T47D (cell line): Measurements from ENCODE around the gene ST3GAL6.

Experiments
- DNase-seq, 2 experiments: peaks; one replicate each; pipeline versions ENCODE4 v3.0.0 to v3.0.0-alpha.2; 2011 to 2012; ENCODE audit warnings: low read depth in 1 of 2, low spot score in 1 of 2
- JUND ChIP-seq: IDR thresholded peaks from 2 replicates; pipeline ENCODE4 v1.6.1; 2012; ENCODE audit warnings: low read depth
- in situ Hi-C: cut with HindIII; loops from 2 replicates; pipeline ENCODE4 v1.10.0; 2016; ENCODE audit warnings: low sequenced_read_pairs, low pct_unique_long_range_greater_than_20kb

ST3GAL6 gene

DNA sequence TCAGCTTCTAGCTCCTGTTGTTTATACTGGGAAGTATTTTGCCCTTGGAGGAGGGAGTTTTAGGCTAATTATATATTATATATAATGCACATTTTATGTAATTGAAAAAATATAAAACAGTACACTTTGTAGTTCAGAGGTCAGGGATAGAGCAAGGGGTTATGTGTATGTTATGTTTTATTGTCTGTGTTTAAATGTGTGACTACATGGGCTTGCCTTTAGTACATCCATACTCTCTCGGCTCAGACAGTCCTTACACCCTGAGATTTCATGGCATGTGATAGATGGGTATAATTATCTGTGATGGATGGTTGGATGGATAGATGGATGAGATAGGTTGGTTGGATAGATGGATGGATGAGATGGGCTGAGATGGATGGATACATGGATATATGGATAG is 17.4 kb upstream of the ST3GAL6 start:
- no peak for TF ChIP-seq JUND
- in situ Hi-C loops: no loop called here
- no peak for DNase-seq

DNA sequence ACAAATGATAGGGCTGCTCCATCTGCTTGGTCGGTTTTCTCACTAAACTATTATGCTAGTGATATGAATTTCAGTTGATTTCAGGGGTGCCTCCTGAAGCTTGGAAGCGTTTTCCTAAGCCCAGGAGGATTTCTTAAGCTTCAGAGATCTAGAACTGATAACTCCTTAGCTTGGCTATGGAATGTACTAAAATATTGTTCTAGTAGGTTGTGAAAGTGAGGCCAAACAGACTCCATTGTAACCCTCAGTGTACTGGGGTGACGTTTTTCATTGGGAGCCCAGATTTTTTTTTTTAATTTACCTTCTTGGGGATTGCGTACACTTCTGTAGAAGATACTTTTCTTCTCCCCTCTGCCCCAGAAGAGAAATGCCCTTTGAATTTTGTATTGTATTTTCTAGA is 17.0 kb upstream of the ST3GAL6 start:
- no peak for DNase-seq
- in situ Hi-C loops: no loop called here
- TF ChIP-seq JUND: no peak

DNA sequence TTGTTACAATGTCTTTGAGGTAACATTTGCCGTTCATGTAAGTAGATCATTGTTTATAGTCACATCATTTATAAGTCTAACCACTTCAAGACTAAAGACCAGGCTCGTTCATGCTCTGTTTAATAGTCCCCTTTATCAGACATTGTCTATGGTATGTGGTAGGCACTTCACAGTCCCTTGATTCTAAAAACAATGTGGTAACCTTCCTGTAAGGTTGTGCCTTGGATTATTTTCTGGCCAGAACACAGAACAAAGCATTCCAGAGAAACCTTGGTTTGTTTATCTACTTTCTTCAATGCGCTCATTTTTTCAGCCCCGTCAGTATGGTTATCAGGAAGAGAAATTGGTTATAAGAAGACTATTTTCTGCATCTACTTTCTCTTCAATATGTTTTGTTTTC is 16.3 kb upstream of the ST3GAL6 start:
- no peak for DNase-seq
- in situ Hi-C loops: no loop called here
- no peak for TF ChIP-seq JUND

DNA sequence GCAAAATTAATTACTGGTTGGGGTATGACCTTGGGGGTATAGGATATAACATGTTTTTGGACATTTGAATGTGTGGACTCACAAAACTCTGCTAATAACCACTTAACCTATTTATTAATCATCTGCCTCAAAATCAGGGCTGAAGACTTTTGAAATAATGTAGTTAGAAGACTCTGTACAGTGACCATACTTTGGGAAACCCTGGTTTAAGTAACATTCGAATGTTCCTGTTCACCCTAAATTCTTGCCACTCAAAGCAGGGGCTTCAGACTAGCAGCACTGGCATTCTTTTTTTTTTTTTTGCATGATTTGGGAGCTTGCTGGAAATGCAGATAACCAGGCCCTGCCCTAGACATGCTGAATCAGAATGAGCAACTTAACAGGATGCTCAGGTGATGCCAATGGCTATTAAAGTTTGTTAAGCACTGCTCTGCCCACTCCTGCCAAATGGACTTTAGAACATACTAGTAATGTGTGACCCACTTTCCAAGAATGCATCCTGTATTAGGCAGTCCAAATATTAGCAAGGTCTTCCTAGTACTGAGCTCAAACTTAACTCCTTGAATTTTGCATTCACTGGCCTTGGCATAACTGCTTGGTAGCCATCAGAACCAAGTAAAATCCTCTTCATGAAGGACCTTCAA is 12.7 kb upstream of the ST3GAL6 start:
- no peak for DNase-seq
- TF ChIP-seq JUND: no peak
- in situ Hi-C loops: no loop called here

DNA sequence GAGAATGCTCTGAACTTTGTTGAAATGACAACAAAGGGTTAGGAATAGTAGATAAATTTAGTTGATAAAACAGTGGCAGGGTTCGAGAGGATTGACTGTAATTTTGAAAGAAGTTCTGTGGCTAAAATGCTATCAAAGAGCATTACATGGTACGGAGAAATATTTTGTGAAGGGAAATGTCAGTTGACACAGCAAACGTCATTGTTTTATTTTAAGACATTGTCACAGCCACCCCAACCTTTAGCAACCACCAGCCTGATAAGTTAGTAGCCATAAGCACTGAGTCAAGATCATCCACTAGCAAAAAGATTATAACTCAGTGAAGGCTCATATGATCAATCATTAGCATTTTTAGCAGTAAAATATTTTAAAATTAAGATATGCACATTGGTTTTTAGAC is 8.7 kb upstream of the ST3GAL6 start:
- no peak for TF ChIP-seq JUND
- in situ Hi-C loops: no loop called here
- DNase-seq: no peak

DNA sequence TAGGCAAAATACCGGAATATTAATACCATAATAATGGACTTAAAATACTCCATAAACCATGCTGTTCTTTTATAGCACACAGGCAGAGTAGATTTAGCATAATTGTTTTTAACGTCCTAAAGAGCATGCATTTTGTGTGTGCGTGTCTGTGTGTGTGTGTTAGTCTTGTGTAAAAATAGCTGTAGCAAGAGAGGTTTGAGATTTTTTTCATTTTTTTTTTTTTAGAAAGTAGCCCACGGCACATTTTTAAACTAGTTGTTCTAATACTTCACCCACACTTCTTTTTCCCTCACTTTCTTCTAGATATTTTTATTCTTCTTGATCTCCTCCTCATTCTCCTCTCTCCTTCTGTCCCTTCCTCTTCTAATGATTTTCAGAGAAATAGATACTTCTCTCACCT is 7.5 kb upstream of the ST3GAL6 start:
- DNase-seq: no peak
- no peak for TF ChIP-seq JUND
- in situ Hi-C loops: no loop called here

DNA sequence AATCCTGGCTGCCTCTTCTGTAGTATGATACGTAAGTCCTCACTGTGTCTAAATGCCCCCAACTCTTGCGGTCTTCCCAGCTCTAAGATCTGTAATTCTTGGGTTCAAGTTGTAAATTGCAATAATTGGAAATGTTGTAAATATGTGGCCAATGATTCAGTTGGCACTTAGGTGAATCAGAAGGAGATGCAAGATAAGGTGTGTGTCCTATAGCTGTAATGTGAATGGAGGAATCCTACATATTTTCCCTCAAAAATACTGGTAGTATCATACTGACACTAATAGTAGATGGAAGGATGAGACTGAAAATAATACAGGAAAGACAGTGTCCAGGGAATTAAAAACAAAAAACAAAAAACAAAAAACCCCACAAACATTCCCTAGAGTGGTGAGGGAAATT is 3.5 kb upstream of the ST3GAL6 start:
- DNase-seq: no peak

DNA sequence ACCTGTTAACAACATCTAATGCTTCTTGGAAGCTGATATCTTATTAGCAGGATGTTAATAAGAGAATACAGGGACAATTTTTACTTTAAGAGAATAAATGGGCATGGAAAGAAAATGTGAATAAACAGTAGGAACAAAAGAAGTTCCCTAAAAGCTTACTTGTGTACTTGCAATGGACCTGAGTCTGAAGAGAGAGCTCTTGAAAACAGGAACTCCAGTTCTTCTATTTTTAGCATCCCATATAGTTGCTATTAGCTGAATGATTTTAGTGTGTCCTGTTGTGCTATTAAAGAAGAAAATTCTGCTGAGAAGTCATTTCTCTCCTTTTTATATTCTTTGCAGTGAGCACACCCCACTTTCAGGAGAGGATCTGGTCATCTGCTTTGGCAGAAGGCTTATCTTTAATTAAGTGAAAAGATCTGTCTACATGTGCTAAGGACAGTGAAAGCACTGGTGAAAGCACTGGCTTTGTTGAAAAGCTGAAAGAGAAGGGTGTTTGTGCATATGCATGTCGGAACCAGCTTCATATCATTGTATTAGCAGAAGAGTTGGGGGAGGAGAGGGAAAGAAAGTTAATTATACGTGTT is 1.4 kb upstream of the ST3GAL6 start:
- TF ChIP-seq JUND: no peak
- in situ Hi-C loops: no loop called here

More for the DNA sequence above, 3.5 kb upstream of the ST3GAL6 start:
- in situ Hi-C loops: no loop called here
- no peak for TF ChIP-seq JUND

DNA sequence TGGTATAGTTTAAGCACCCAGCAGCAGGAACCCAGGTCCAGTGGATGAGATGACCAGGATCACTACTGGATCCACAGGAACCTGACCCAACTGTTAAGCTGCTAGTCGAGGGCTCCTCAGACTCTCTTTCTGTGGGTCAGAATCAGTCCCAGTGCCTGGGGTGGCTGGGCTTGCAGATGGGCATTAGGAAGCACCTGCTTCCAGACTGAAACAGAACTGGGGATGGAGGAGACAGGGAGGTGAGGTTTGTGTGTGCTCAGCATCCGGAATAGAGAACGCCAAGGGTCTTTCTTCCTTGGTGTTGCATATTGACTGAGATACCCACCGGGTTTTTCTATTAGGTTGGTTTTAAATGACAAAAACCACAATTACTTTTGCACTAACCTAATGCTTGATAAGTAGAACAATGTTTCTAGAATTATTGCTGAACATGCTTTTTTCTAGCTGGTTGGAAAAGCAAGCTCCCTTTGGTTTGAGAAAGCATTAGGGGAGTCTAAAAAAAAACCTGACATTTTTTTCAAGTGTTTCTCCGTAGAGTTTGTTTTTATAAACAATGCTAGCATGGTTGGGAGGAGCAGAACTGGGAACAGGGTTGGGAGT is 779 bp downstream of the ST3GAL6 start:
- in situ Hi-C loops: no loop called here
- DNase-seq: no peak
- no peak for TF ChIP-seq JUND

More for the DNA sequence above, 1.4 kb upstream of the ST3GAL6 start:
- no peak for DNase-seq

DNA sequence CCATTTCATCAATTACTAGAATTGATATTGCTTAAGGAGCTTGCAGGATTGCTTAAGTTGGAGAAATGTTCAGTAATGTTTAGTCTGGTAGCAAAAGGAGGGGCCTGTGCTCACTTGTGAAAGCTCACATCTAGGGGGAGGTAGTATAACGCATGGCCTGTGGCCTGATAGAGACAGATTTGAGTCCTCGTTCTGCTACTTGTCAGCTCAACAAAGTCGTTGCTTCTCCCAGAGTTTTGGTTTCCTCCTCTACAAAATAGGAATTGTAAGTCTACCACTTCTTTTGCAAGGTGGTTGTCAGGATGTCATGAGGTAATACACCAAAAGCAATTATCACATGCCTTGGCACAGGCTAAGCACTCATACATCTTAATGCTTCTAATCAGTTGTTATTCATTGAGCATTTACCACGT is 1.3 kb downstream of the ST3GAL6 start:
- DNase-seq: no peak
- no peak for TF ChIP-seq JUND
- in situ Hi-C loops: no loop called here

DNA sequence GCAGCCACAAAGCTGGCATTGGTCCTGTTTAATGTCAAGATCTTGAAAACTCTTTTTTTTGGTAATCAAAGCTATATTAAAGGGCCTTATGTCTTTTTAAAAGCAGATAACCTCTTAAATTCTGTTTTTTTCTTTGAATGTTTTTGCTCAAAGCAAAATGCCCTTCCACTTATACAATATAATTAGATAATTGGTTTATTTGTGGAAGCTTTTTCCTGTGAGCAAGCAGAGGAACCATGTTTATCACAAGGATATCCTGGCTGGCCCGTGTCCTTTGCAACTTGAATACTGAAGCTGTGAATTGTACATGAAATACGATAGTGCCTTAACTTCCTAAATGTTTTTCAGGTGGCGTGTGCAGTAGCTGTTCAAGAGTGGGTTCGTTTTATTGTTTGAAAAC is 2.6 kb downstream of the ST3GAL6 start:
- in situ Hi-C loops: no loop called here
- no peak for DNase-seq
- no peak for TF ChIP-seq JUND

DNA sequence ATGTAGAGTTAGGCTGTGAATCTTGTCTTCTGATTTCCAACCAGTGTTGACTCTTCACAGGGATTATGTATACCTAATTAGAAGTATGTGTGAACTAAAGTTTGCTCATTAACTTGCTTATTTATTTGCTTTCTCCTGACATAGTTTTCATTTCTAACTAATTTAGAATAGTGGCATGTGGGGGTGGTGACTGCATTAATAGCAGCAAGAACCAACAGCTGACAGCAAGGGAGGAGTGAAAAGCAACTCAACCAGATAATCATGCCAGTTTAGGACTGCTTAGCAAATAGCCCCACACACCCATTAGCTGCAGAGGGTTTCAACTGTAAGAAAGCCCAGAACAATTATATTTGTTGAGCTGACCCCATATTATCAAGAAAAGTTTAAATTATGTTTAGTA is 3.8 kb downstream of the ST3GAL6 start:
- DNase-seq: no peak
- in situ Hi-C loops: no loop called here
- no peak for TF ChIP-seq JUND

DNA sequence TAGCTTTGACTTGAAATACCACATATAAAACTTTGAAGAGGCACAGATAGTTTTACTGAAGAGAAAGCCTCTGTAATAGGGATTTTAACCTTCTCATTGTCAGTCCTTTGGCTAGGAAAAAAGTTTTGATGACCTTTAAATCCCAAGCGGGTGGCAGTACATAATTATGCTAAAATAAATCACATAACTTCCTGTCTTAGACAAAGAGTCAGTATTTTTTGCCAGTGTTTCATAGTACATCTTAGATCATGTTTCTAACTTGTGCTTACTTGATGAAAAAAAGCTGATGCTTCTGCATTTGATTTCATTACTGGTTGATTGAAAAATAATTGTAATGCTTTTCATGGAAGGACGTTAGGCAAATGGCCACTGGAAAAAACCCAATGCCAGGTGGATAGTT is 5.8 kb downstream of the ST3GAL6 start:
- TF ChIP-seq JUND: no peak
- in situ Hi-C loops: no loop called here
- no peak for DNase-seq
